ENCODE measurements around the gene PRKRIP1. TPM values are rescaled to one million over a fixed set of nuclear protein-coding genes. Genes with fewer than 3 reads are reported as not detected.

The PRKRIP1 gene
- total and polyA plus RNA-seq, 2 experiments from 2014 or later, result 25.5 to 29.1 TPM

- Histone ChIP-seq H3K27ac (ENCODE audit: low read depth) (no peak overlapping the region), H3K9me2 (ENCODE audit: insufficient read depth) (no peaks in the 10 kb centered on the region), H4K20me1 (replicated peaks; ENCODE audit: insufficient read depth) (peaks cover 3% of the 10 kb centered on the region; the same call in 1 of the 2 replicates), H3K4me3 (no peak overlapping the region), H3F3A (replicated peaks; ENCODE audit: low read depth) (0 out of 2 replicates have a peak, but pooled peaks cover 9% of the 10 kb centered on the region), H3K79me2 (replicated peaks; ENCODE audit: insufficient read depth) (peaks cover 3% of the 10 kb centered on the region; the same call in 1 of the 2 replicates), H3K4me2 (no peak overlapping the region), H2AFZ (no peak overlapping the region), H3K4me1 (ENCODE audit: insufficient read depth) (no peaks in the 10 kb centered on the region), H3K27me3 (ENCODE audit: insufficient read depth) (no peaks in the 10 kb centered on the region), H3K36me3 (ENCODE audit: insufficient read depth) (0 out of 2 replicates have a peak, but pooled peaks cover 7% of the 10 kb centered on the region)
- Mint-ChIP-seq H3K9me3 (no peaks in the 10 kb centered on the region), H3K27ac (no peak overlapping the region), H3K4me3 (no peak overlapping the region), H3K4me1 (peaks cover 19% of the 10 kb centered on the region), H3K27me3 (ENCODE audit: insufficient read depth, low read depth, poor library complexity) (peaks cover 15% of the 10 kb centered on the region), H3K36me3 (ENCODE audit: low read depth) (peaks cover 46% of the 10 kb centered on the region)
- no peak for DNase-seq (ENCODE audit: low spot score)
- no peak for TF ChIP-seq POLR2AphosphoS5 (IDR thresholded peaks at IDR 0.05; ENCODE audit: low read depth)
- no peak for TF ChIP-seq STAT1 (IDR thresholded peaks at IDR 0.05; ENCODE audit: unreplicated experiment)
- TF ChIP-seq CREB1 (CRISPR knock-in tag; IDR thresholded peaks at IDR 0.05; ENCODE audit: low read depth), result no peak
- ATAC-seq, result no peak
Measured at GRCh38 chr7:102421706-102422240, 25.6 kb downstream of the PRKRIP1 start.

GRCh38 chr7:102424129-102424551 is 28.0 kb downstream of the PRKRIP1 start:
- Histone ChIP-seq H3K27ac (ENCODE audit: low read depth) (no peak overlapping the region; the same call in 1 of the 2 replicates), H3K27me3 (ENCODE audit: insufficient read depth) (no peaks in the 10 kb centered on the region), H3K4me2 (no peak overlapping the region), H3K79me2 (replicated peaks; ENCODE audit: insufficient read depth) (peaks cover 3% of the 10 kb centered on the region; the same call in 1 of the 2 replicates), H2AFZ (no peak overlapping the region), H3K4me3 (no peak overlapping the region), H3K9me2 (ENCODE audit: insufficient read depth) (no peaks in the 10 kb centered on the region), H3K4me1 (ENCODE audit: insufficient read depth) (no peaks in the 10 kb centered on the region), H4K20me1 (replicated peaks; ENCODE audit: insufficient read depth) (no peaks in the 10 kb centered on the region; the same call in 1 of the 2 replicates), H3F3A (replicated peaks; ENCODE audit: low read depth) (0 out of 2 replicates have a peak, but pooled peaks cover 9% of the 10 kb centered on the region), H3K36me3 (ENCODE audit: insufficient read depth) (0 out of 2 replicates have a peak, but pooled peaks cover 7% of the 10 kb centered on the region)
- Mint-ChIP-seq H3K27ac (peak overlapping the region; percentile 70), H3K27me3 (ENCODE audit: insufficient read depth, low read depth, poor library complexity) (peaks cover 12% of the 10 kb centered on the region), H3K36me3 (ENCODE audit: low read depth) (peaks cover 35% of the 10 kb centered on the region), H3K4me1 (peaks cover 19% of the 10 kb centered on the region), H3K4me3 (no peak overlapping the region), H3K9me3 (no peaks in the 10 kb centered on the region)
- DNase-seq (ENCODE audit: low spot score) (peak; percentile 48), ATAC-seq (peak; percentile 38)
- TF ChIP-seq ZNF462 (CRISPR knock-in tag; IDR thresholded peaks at IDR 0.05), result no peak
- TF ChIP-seq CTCF (conservative IDR thresholded peaks at IDR 0.05; ENCODE audit: low read depth in 2 of 2), result no peak
- TF ChIP-seq JUNB (IDR thresholded peaks at IDR 0.05; ENCODE audit: unreplicated experiment), result no peak
- no peak for TF ChIP-seq CREB1 (CRISPR knock-in tag; IDR thresholded peaks at IDR 0.05; ENCODE audit: low read depth)
- no peak for TF ChIP-seq STAT1 (IDR thresholded peaks at IDR 0.05; ENCODE audit: unreplicated experiment)
- TF ChIP-seq ZNF114 (CRISPR knock-in tag; IDR thresholded peaks at IDR 0.05), result no peak
- TF ChIP-seq REST (IDR thresholded peaks at IDR 0.05; ENCODE audit: unreplicated experiment), result no peak
- TF ChIP-seq EZH2 (IDR thresholded peaks at IDR 0.05; ENCODE audit: low read depth, unreplicated experiment), result no peak

Data from GM23338 (cell line).